Hepatocyte (in vitro differentiated cells): ENCODE results near the gene AIM2. TPM values are rescaled to one million over a fixed set of nuclear protein-coding genes. Genes with fewer than 3 reads are reported as not detected.

Experiments used
- DNase-seq: peaks from one replicate; pipeline ENCODE4 v3.0.0-alpha.2; 2016; ENCODE audit warnings: low spot score
- H2AFZ ChIP-seq: fragments of 200-600 bp; sonication (generic); 2 replicates; pipeline ENCODE4 v1.6.0; 2016; ENCODE audit warnings: antibody characterized with exemption, mild to moderate bottlenecking
- H3K27ac ChIP-seq: fragments of 200-600 bp; sonication (generic); 2 replicates; pipeline ENCODE4 v1.5.1; 2016; ENCODE audit warnings: mild to moderate bottlenecking
- H3K27me3 ChIP-seq: fragments of 200-600 bp; sonication (generic); 2 replicates; pipeline ENCODE4 v1.6.1; 2016
- H3K36me3 ChIP-seq: fragments of 200-600 bp; sonication (generic); replicated peaks from 2 replicates; pipeline ENCODE4 v1.5.1; 2016; ENCODE audit warnings: low read depth; ENCODE audit not compliant: insufficient read depth
- H3K4me1 ChIP-seq: fragments of 200-600 bp; sonication (generic); 2 replicates; pipeline ENCODE4 v1.5.1; 2016; ENCODE audit warnings: mild to moderate bottlenecking, moderate library complexity; ENCODE audit not compliant: insufficient read depth
- H3K4me2 ChIP-seq: fragments of 200-600 bp; sonication (generic); 2 replicates; pipeline ENCODE4 v1.6.0; 2016
- H3K4me3 ChIP-seq: fragments of 200-600 bp; sonication (generic); 2 replicates; pipeline ENCODE4 v1.5.1; 2016; ENCODE audit warnings: mild to moderate bottlenecking
- H3K79me2 ChIP-seq: fragments of 200-600 bp; sonication (generic); 2 replicates; pipeline ENCODE4 v1.6.0; 2017; ENCODE audit warnings: mild to moderate bottlenecking
- H3K9me2 ChIP-seq: fragments of 200-600 bp; sonication (generic); replicated peaks from 2 replicates; pipeline ENCODE4 v1.6.0; 2017; ENCODE audit warnings: mild to moderate bottlenecking; ENCODE audit not compliant: insufficient read depth
- H3K9me3 ChIP-seq: fragments of 200-600 bp; sonication (generic); 2 replicates; pipeline ENCODE4 v1.5.1; 2016; ENCODE audit warnings: low read depth, mild to moderate bottlenecking
- H4K20me1 ChIP-seq: fragments of 200-600 bp; sonication (generic); 2 replicates; pipeline ENCODE4 v1.6.0; 2016; ENCODE audit warnings: mild to moderate bottlenecking; ENCODE audit not compliant: insufficient read depth, poor library complexity, severe bottlenecking
- CTCF ChIP-seq: fragments of 200-600 bp; sonication (generic); IDR thresholded peaks from 2 replicates; pipeline ENCODE4 v1.5.1; 2016; ENCODE audit warnings: antibody characterized with exemption, mild to moderate bottlenecking; ENCODE audit not compliant: poor library complexity
- EZH2 ChIP-seq: fragments of 200-600 bp; sonication (generic); IDR thresholded peaks from 2 replicates; pipeline ENCODE4 v1.6.1; 2016; ENCODE audit warnings: antibody characterized with exemption, mild to moderate bottlenecking, borderline replicate concordance
- EZH2phosphoT487 ChIP-seq: fragments of 200-600 bp; sonication (generic); IDR thresholded peaks from one replicate; pipeline ENCODE4 v1.6.1; 2018; ENCODE audit warnings: antibody characterized with exemption, mild to moderate bottlenecking, low read depth, moderate library complexity; ENCODE audit not compliant: unreplicated experiment, severe bottlenecking
- WGBS: methylation state at CpG from one replicate; pipeline ENCODE4 v1.1.6; 2016; ENCODE audit warnings: low lambda C conversion rate; ENCODE audit errors: missing lambda C conversion rate; 5-methylcytosine and 5-hydroxymethylcytosine counted together
- polyA plus RNA-seq: library from polyadenylated mRNA; unstranded; fragments of >200 nt; fragmentation: Nextera tagmentation; extraction: Ambion mirVana; gene quantifications from 2 replicates; pipeline ENCODE4 v1.2.1, GENCODE V29; 2016
- total RNA-seq: library from RNA; depleted of rRNA; stranded (reverse); fragments of >200 nt; gene quantifications from 2 replicates; pipeline ENCODE4 v1.2.3, GENCODE V29; 2014

The AIM2 gene
- total and polyA plus RNA-seq, 2 experiments from 2014 or later: 0.30 to 1.1 TPM

GRCh38 chr1:159081626-159082025 is 5.1 kb upstream of the AIM2 start:
- Histone ChIP-seq H3K9me3 (no peaks in the 10 kb centered on the region), H3K4me1 (no peaks in the 10 kb centered on the region), H3K36me3 (no peaks in the 10 kb centered on the region), H3K4me3 (no peak overlapping the region), H3K4me2 (no peak overlapping the region), H3K9me2 (no peaks in the 10 kb centered on the region), H3K79me2 (no peaks in the 10 kb centered on the region), H4K20me1 (no peaks in the 10 kb centered on the region), H2AFZ (no peak overlapping the region), H3K27ac (no peak overlapping the region), H3K27me3 (no peaks in the 10 kb centered on the region)
- 66% methylated on average over 1 of the region's 1 CpG for WGBS
- no peak for DNase-seq
- TF ChIP-seq EZH2 (no peak), CTCF (no peak), EZH2phosphoT487 (no peak)

GRCh38 chr1:159079525-159079924 is 3.0 kb upstream of the AIM2 start:
- TF ChIP-seq CTCF: no peak
- no peak for TF ChIP-seq EZH2phosphoT487
- TF ChIP-seq EZH2: no peak
- no peaks in the 10 kb centered on the region for H3K79me2 ChIP-seq
- H4K20me1 ChIP-seq: no peaks in the 10 kb centered on the region
- no peaks in the 10 kb centered on the region for H3K9me2 ChIP-seq
- H3K27ac ChIP-seq: no peak overlapping the region
- H3K9me3 ChIP-seq: no peaks in the 10 kb centered on the region
- no peaks in the 10 kb centered on the region for H3K27me3 ChIP-seq
- DNase-seq: no peak
- H3K4me3 ChIP-seq: no peak overlapping the region
- no peak overlapping the region for H3K4me2 ChIP-seq
- H2AFZ ChIP-seq: no peak overlapping the region
- H3K36me3 ChIP-seq: no peaks in the 10 kb centered on the region
- no peaks in the 10 kb centered on the region for H3K4me1 ChIP-seq
- WGBS: 93% methylated on average over 1 of the region's 1 CpG

- Histone ChIP-seq H4K20me1 (no peaks in the 10 kb centered on the region), H3K4me2 (no peak overlapping the region), H3K36me3 (no peaks in the 10 kb centered on the region), H3K9me2 (no peaks in the 10 kb centered on the region), H3K27ac (no peak overlapping the region), H2AFZ (no peak overlapping the region), H3K4me3 (no peak overlapping the region), H3K27me3 (no peaks in the 10 kb centered on the region), H3K4me1 (no peaks in the 10 kb centered on the region), H3K79me2 (no peaks in the 10 kb centered on the region), H3K9me3 (no peaks in the 10 kb centered on the region)
- 88% methylated on average over 12 of the region's 12 CpGs for WGBS
- DNase-seq: no peak
- TF ChIP-seq CTCF (no peak), EZH2 (no peak)
These were observed 775 bp upstream of the AIM2 start for GRCh38 chr1:159077120-159077961.
